Natural killer cell (primary cell): ENCODE results near the gene IZUMO1. TPM values are rescaled to one million over a fixed set of nuclear protein-coding genes. Genes with fewer than 3 reads are reported as not detected.

Experiments
- ATAC-seq, 3 donors: fragments of 150-1000 bp in 2 of 3; fragments of 200-7000 bp in 1 of 3; cut with Tn5 transposase; 1 replicate in 1 of 3; 2 replicates in 2 of 3; pipeline ENCODE4 v1.10.0; 2021; ENCODE audit warnings: mild to moderate bottlenecking in 2 of 3, moderate library complexity in 2 of 3
- DNase-seq, 2 donors: peaks; one replicate each; pipeline versions ENCODE4 v3.0.0 to v3.0.0-alpha.2; 2013 to 2021; ENCODE audit warnings: mixed read lengths in 1 of 2
- H3K27ac ChIP-seq: one replicate; pipeline ENCODE4 v1.5.1; 2013; ENCODE audit warnings: mild to moderate bottlenecking, low read length
- H3K27me3 ChIP-seq: one replicate; pipeline ENCODE4 v1.6.1; 2013; ENCODE audit warnings: low read length; ENCODE audit not compliant: control insufficient read depth, insufficient read depth
- H3K36me3 ChIP-seq: one replicate; pipeline ENCODE4 v1.6.1; 2013; ENCODE audit warnings: low read length; ENCODE audit not compliant: control insufficient read depth, insufficient read depth
- H3K4me1 ChIP-seq: one replicate; pipeline ENCODE4 v1.6.1; 2013; ENCODE audit warnings: low read length; ENCODE audit not compliant: control insufficient read depth, insufficient read depth
- H3K4me3 ChIP-seq: one replicate; pipeline ENCODE4 v1.5.1; 2013; ENCODE audit warnings: low read length
- H3K9me3 ChIP-seq: one replicate; pipeline ENCODE4 v1.6.1; 2013; ENCODE audit warnings: low read length; ENCODE audit not compliant: control insufficient read depth, insufficient read depth
- H3K27ac Mint-ChIP-seq, 2 donors: one replicate each; pipeline ENCODE4 v1.8.0; 2022; ENCODE audit warnings: mild to moderate bottlenecking in 2 of 2, mixed read lengths in 2 of 2, moderate library complexity in 1 of 2
- H3K27me3 Mint-ChIP-seq, 2 donors: one replicate each; pipeline ENCODE4 v1.8.0; 2022; ENCODE audit warnings: low read depth in 2 of 2, mixed read lengths in 2 of 2
- H3K36me3 Mint-ChIP-seq: one replicate; pipeline ENCODE4 v1.8.0; 2022; ENCODE audit warnings: mixed read lengths
- H3K4me1 Mint-ChIP-seq, 2 donors: one replicate each; pipeline ENCODE4 v1.8.0; 2022; ENCODE audit warnings: mixed read lengths in 2 of 2
- H3K4me3 Mint-ChIP-seq: one replicate; pipeline ENCODE4 v1.8.0; 2022; ENCODE audit warnings: mild to moderate bottlenecking, moderate library complexity, mixed read lengths
- H3K9me3 Mint-ChIP-seq, 2 donors: one replicate each; pipeline ENCODE4 v1.8.0; 2022; ENCODE audit warnings: mixed read lengths in 2 of 2
- WGBS: methylation state at CpG from one replicate; pipeline ENCODE4 v1.1.7; 2013; ENCODE audit warnings: missing lambda C conversion rate; ENCODE audit not compliant: insufficient coverage; 5-methylcytosine and 5-hydroxymethylcytosine counted together
- intact Hi-C: fragments of 100-400 bp; cut with micrococcal nuclease; formaldehyde crosslinking; loops from one replicate; pipeline ENCODE4 v1.14.2; 2022
- total RNA-seq, 4 donors: library from RNA; stranded (reverse); fragments of 120-200 nt in 1 of 4; gene quantifications; one replicate each; pipeline versions ENCODE4 v1.2.3 to v1.2.4, GENCODE V29; 2013 to 2022
- TF ChIP-seq, protein P1 (sequence below): fragments of 200-600 bp; IDR thresholded peaks from one replicate; pipeline ENCODE4 v1.8.0; 2022; ENCODE audit warnings: antibody characterized with exemption

Gene IZUMO1
- total RNA-seq, 3 donors from 2014 or later (not counting 1 experiment from before 2014, with no cell fraction given), result not detected

DNA sequence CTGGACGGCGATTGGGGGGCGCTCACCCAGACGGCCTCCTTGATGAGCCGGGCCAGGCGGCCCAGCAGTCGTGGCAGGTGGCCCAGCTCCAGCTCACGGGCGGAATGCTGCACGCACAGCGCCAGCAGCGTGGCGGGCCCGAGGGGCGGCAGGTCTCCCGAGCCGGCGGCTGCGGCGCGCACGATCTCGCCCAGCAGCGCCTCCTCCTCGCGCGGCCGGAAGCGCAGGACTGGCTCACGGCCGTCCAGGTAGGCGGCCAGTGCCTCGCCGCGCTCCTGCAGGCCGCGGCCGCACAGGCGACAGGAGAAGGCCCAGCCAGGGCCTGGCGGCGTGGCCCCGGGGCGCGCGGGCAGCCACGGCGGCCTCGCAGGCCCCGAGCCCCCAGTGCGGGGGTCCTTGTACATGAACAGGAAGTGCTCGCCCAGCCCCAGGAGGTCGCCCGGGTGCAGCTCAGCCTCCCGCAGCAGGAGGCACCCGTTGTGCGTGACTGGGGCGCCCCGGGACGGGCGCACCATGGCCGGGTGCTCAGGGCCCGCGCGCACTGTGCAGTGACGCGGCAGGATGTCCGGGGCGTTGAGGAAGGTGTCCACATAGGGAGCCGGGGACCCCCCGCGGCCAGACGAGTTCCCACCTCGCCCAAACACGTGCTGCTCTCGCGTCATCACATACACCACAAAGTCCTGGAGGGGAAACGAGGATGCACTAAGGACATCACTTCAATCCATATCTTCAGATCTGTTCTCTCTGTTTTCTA is 17.6 kb downstream of the IZUMO1 start:
- Mint-ChIP-seq H3K27me3 (peaks cover 14 to 21% of the 10 kb centered on the region in 2 donors), H3K4me3 (no peak overlapping the region), H3K36me3 (no peaks in the 10 kb centered on the region), H3K27ac (no peak overlapping the region), H3K4me1 (peaks cover 21% of the 10 kb centered on the region in 2 donors), H3K9me3 (peaks cover 5 to 10% of the 10 kb centered on the region in 2 donors)
- TF ChIP-seq, protein P1, sequence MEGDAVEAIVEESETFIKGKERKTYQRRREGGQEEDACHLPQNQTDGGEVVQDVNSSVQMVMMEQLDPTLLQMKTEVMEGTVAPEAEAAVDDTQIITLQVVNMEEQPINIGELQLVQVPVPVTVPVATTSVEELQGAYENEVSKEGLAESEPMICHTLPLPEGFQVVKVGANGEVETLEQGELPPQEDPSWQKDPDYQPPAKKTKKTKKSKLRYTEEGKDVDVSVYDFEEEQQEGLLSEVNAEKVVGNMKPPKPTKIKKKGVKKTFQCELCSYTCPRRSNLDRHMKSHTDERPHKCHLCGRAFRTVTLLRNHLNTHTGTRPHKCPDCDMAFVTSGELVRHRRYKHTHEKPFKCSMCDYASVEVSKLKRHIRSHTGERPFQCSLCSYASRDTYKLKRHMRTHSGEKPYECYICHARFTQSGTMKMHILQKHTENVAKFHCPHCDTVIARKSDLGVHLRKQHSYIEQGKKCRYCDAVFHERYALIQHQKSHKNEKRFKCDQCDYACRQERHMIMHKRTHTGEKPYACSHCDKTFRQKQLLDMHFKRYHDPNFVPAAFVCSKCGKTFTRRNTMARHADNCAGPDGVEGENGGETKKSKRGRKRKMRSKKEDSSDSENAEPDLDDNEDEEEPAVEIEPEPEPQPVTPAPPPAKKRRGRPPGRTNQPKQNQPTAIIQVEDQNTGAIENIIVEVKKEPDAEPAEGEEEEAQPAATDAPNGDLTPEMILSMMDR, result no peak
- no peak overlapping the region for H3K27ac ChIP-seq
- intact Hi-C loops, result no loop called here
- H3K4me3 ChIP-seq, result no peak overlapping the region
- ATAC-seq (no peak), DNase-seq (no peak)
- 94% methylated on average over 77 of the region's 77 CpGs for WGBS
- H3K36me3 ChIP-seq, result no peaks in the 10 kb centered on the region
- peaks cover 4% of the 10 kb centered on the region for H3K9me3 ChIP-seq
- H3K27me3 ChIP-seq, result no peaks in the 10 kb centered on the region
- H3K4me1 ChIP-seq, result peaks cover 19% of the 10 kb centered on the region

DNA sequence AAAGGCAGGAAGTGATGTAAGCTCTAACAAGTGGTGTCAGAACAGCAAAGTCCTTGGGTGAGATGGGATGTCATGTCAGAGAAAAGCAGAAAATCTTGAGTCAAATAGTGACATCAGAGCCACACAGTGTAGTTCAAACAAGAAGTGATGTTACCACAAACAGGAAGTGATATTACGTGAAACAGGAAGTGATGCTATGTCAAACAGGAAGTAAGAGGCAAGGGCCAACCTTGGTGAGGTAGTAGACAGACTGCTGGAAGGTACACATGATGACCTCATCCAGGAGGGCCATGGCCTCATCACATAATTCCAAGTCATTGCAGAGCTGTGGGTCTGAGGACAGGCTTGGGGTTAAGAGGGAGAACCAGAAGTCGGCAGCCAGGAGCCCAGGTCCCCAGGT is 20.2 kb downstream of the IZUMO1 start:
- Mint-ChIP-seq H3K27ac (peak overlapping the region; percentile 24 to 70), H3K4me1 (peaks cover 21% of the 10 kb centered on the region in 2 donors), H3K4me3 (no peak overlapping the region), H3K9me3 (peaks cover 5 to 10% of the 10 kb centered on the region in 2 donors), H3K27me3 (peaks cover 4 to 6% of the 10 kb centered on the region in 2 donors), H3K36me3 (no peaks in the 10 kb centered on the region)
- TF ChIP-seq, protein P1, result no peak
- Histone ChIP-seq H3K9me3 (peaks cover 4% of the 10 kb centered on the region), H3K27me3 (no peaks in the 10 kb centered on the region), H3K27ac (peak overlapping the region; percentile 38), H3K4me3 (no peak overlapping the region), H3K36me3 (no peaks in the 10 kb centered on the region), H3K4me1 (peaks cover 23% of the 10 kb centered on the region)
- intact Hi-C loops, result no loop called here
- DNase-seq (peak in 1 of 2 donors; percentile 73), ATAC-seq (peak; percentile 77)
- 45% methylated on average over 2 of the region's 2 CpGs for WGBS

DNA sequence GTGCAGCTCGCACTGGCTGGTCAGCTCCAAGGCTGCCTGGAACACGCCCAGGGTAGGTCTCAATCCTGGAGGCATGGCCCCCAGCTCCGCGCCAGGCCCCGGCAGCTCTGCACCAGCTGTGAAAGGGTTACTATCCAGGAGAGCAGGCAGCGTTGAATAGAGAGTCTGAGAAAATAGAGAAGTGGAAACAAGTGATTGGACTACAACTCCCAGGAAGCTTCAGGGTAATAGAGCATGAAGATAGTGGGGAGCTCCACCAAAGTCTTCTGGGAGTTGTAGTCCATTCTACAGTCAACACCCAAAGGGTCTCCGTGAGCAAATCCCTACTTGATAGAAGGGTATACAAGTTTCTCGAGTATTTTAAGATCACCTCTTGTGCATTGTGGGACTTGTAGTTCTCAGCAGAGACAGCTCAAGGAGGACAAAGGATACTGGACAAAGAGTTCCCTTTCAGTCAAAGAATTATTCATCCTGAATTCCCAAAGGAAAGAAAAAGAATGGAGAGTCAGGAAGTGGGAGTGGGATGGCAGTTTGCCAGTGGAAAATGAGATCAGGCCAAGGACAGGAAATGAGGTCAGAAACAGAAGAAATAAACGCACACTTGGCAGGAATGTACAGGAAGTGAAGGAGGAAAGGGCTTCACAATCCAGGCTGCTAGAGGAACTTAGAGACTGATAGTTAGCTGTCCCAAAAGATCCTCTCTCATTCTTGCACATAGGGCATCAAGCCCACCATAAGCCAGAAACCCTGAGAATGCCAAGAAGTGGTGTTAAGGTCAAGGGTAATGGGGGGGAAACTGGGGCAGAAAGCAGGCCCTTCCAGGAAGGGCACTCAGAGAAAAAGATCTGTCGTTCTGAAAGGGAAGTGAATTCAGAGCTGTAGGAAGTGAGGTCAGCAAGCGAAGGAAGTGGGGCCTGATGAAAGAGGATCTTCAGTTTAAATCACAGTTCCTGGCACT is 21.6 kb downstream of the IZUMO1 start:
- no peaks in the 10 kb centered on the region for H3K27me3 ChIP-seq
- 43% methylated on average over 10 of the region's 11 CpGs for WGBS
- H3K9me3 ChIP-seq, result peaks cover 4% of the 10 kb centered on the region
- no peak overlapping the region for H3K4me3 ChIP-seq
- Mint-ChIP-seq H3K27me3 (no peaks in the 10 kb centered on the region), H3K4me3 (peak overlapping the region; percentile 4), H3K4me1 (peaks cover 29 to 31% of the 10 kb centered on the region in 2 donors), H3K9me3 (peaks cover 5 to 10% of the 10 kb centered on the region in 2 donors), H3K27ac (peak overlapping the region; percentile 82 to 86), H3K36me3 (no peaks in the 10 kb centered on the region)
- H3K36me3 ChIP-seq, result no peaks in the 10 kb centered on the region
- TF ChIP-seq, protein P1, result no peak
- intact Hi-C loops, result no loop called here
- ATAC-seq (peak; percentile 51 to 65 (median 53)), DNase-seq (peak in 1 of 2 donors; percentile 81)
- peaks cover 37% of the 10 kb centered on the region for H3K4me1 ChIP-seq
- peak overlapping the region; percentile 19 for H3K27ac ChIP-seq
